Measurements from ENCODE around the gene CASK. TPM values are rescaled to one million over a fixed set of nuclear protein-coding genes. Genes with fewer than 3 reads are reported as not detected.

The CASK gene
- total RNA-seq, 1 experiment from 2014 or later, result 54.6 TPM

DNA sequence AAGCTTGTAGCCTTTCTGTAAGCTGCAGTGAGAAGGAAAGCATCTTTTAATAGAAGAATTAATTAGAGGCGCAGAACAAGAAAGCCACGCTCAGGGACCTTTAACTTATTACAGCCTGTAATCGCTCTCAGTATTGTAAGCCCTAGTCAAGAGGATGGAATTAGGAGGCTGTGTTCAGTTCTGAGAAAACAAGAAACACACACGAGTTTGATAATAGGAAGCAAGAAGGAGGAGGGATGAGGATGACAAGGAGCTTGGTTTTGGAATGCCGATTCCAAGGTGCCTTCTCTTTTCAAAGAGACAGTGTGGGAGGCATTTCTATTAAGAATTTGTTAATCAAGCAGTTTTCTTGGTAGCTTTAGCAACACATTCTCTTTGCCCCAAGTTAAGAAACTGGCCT, 406.9 kb downstream of the CASK start:
- no peak overlapping the region for H3K27ac Mint-ChIP-seq
- no peak overlapping the region for H3K4me3 Mint-ChIP-seq
- H3K4me1 Mint-ChIP-seq, result peaks cover 37% of the 10 kb centered on the region
- ATAC-seq (no peak), DNase-seq (ENCODE audit: low spot score) (no peak)
- no peak for TF ChIP-seq SOX15 (CRISPR knock-in tag; IDR thresholded peaks at IDR 0.05)
- no peak for TF ChIP-seq FOXK1 (CRISPR knock-in tag; IDR thresholded peaks at IDR 0.05)
- no peak for TF ChIP-seq ZNF416 (CRISPR knock-in tag; IDR thresholded peaks at IDR 0.05)
- TF ChIP-seq NR3C1 (CRISPR knock-in tag; conservative IDR thresholded peaks at IDR 0.05; ENCODE audit: low read depth), result no peak
- TF ChIP-seq, protein P1, sequence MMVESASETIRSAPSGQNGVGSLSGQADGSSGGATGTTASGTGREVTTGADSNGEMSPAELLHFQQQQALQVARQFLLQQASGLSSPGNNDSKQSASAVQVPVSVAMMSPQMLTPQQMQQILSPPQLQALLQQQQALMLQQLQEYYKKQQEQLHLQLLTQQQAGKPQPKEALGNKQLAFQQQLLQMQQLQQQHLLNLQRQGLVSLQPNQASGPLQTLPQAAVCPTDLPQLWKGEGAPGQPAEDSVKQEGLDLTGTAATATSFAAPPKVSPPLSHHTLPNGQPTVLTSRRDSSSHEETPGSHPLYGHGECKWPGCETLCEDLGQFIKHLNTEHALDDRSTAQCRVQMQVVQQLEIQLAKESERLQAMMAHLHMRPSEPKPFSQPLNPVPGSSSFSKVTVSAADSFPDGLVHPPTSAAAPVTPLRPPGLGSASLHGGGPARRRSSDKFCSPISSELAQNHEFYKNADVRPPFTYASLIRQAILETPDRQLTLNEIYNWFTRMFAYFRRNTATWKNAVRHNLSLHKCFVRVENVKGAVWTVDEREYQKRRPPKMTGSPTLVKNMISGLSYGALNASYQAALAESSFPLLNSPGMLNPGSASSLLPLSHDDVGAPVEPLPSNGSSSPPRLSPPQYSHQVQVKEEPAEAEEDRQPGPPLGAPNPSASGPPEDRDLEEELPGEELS (CRISPR knock-in tag; IDR thresholded peaks at IDR 0.05), result no peak
- TF ChIP-seq JUN (CRISPR knock-in tag; IDR thresholded peaks at IDR 0.05), result no peak
- TF ChIP-seq PRRX2 (CRISPR knock-in tag; IDR thresholded peaks at IDR 0.05), result no peak
- TF ChIP-seq NFATC4 (CRISPR knock-in tag; IDR thresholded peaks at IDR 0.05), result no peak
- TF ChIP-seq ZNF317 (CRISPR knock-in tag; IDR thresholded peaks at IDR 0.05; ENCODE audit: borderline replicate concordance, low read depth), result no peak
- no peak for TF ChIP-seq FOXJ3 (CRISPR knock-in tag; IDR thresholded peaks at IDR 0.05; ENCODE audit: borderline replicate concordance)
- TF ChIP-seq, protein P2, sequence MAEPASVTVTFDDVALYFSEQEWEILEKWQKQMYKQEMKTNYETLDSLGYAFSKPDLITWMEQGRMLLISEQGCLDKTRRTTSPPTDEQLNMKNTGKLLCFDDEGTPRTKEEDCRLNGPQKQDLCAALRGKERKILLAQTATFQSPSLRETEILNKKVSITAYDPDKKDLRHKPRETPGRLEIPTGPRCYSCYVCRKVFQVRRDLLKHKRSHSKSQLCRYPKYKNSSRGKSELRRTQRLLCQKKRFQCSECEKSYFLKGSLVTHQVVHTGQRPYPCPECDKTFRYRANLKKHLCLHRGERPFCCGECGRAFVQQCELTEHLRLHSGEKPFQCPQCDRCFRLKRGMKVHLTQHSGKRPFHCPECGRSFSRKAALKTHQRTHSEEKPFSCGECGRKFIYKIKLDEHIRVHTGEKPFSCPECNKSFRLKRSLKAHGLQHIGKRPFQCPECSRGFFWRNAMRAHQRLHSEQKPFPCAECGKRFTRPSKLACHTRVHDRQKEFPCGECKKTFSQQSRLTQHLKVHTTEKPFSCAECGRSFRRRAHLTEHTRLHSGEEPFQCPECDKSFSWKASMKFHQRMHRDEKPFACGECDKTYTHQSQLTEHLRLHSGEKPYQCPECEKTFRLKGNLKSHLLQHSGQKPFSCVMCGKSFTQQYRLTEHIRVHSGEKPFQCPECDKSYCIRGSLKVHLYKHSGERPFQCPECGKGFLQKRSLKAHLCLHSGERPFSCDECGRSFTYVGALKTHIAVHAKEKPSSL (CRISPR knock-in tag; conservative IDR thresholded peaks at IDR 0.05), result no peak
- TF ChIP-seq TEAD1 (CRISPR knock-in tag; IDR thresholded peaks at IDR 0.05), result no peak
- no peaks in the 10 kb centered on the region for H3K27me3 Mint-ChIP-seq (ENCODE audit: low read depth)
- H3K36me3 Mint-ChIP-seq, result no peaks in the 10 kb centered on the region
- H3K9me3 Mint-ChIP-seq, result no peaks in the 10 kb centered on the region
- ChIA-PET CTCF (no interaction called here), POLR2A (no interaction called here)

DNA sequence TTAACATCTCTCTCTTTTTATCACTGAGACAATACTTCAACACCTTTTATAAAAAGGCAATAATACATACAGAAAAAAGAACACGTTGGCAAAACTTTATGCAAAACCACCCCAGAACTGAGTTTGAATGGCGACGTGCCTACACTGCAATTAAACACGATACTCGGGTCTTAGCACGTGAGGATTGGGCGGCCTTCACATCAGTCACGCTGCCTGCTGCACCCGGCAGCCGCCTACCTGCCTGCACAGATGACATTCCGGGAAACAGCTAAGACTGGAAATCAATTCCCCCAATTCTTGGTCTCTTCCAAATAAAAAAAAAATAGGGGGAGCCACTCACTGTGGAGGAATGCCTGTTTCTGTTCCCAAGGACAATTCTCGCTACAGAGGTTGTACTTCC, 408.0 kb downstream of the CASK start:
- ChIA-PET POLR2A (interaction anchor here (0.6 to 0.7 kb wide), 2 partner anchors 58 to 185 kb away, joined by 3 read pairs; no protein-coding TSS in a partner anchor), CTCF (no interaction called here)
- ATAC-seq (no peak), DNase-seq (ENCODE audit: low spot score) (no peak)
- Mint-ChIP-seq H3K4me3 (no peak overlapping the region), H3K4me1 (peaks cover 32% of the 10 kb centered on the region), H3K27ac (no peak overlapping the region), H3K9me3 (no peaks in the 10 kb centered on the region), H3K36me3 (no peaks in the 10 kb centered on the region), H3K27me3 (ENCODE audit: low read depth) (no peaks in the 10 kb centered on the region)
- TF ChIP-seq FOXJ3 (CRISPR knock-in tag; IDR thresholded peaks at IDR 0.05; ENCODE audit: borderline replicate concordance) (no peak), SOX15 (CRISPR knock-in tag; IDR thresholded peaks at IDR 0.05) (no peak), TEAD1 (CRISPR knock-in tag; IDR thresholded peaks at IDR 0.05) (no peak), ZNF121 (CRISPR knock-in tag; IDR thresholded peaks at IDR 0.05) (no peak), CREB1 (CRISPR knock-in tag; IDR thresholded peaks at IDR 0.05) (no peak), RELA (CRISPR knock-in tag; IDR thresholded peaks at IDR 0.05; ENCODE audit: borderline replicate concordance) (no peak), SMAD4 (CRISPR knock-in tag; IDR thresholded peaks at IDR 0.05) (no peak), CREM (CRISPR knock-in tag; IDR thresholded peaks at IDR 0.05) (no peak), SP1 (CRISPR knock-in tag; conservative IDR thresholded peaks at IDR 0.05) (no peak)
- TF ChIP-seq, protein P3, sequence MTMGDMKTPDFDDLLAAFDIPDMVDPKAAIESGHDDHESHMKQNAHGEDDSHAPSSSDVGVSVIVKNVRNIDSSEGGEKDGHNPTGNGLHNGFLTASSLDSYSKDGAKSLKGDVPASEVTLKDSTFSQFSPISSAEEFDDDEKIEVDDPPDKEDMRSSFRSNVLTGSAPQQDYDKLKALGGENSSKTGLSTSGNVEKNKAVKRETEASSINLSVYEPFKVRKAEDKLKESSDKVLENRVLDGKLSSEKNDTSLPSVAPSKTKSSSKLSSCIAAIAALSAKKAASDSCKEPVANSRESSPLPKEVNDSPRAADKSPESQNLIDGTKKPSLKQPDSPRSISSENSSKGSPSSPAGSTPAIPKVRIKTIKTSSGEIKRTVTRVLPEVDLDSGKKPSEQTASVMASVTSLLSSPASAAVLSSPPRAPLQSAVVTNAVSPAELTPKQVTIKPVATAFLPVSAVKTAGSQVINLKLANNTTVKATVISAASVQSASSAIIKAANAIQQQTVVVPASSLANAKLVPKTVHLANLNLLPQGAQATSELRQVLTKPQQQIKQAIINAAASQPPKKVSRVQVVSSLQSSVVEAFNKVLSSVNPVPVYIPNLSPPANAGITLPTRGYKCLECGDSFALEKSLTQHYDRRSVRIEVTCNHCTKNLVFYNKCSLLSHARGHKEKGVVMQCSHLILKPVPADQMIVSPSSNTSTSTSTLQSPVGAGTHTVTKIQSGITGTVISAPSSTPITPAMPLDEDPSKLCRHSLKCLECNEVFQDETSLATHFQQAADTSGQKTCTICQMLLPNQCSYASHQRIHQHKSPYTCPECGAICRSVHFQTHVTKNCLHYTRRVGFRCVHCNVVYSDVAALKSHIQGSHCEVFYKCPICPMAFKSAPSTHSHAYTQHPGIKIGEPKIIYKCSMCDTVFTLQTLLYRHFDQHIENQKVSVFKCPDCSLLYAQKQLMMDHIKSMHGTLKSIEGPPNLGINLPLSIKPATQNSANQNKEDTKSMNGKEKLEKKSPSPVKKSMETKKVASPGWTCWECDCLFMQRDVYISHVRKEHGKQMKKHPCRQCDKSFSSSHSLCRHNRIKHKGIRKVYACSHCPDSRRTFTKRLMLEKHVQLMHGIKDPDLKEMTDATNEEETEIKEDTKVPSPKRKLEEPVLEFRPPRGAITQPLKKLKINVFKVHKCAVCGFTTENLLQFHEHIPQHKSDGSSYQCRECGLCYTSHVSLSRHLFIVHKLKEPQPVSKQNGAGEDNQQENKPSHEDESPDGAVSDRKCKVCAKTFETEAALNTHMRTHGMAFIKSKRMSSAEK (CRISPR knock-in tag; IDR thresholded peaks at IDR 0.05; ENCODE audit: borderline replicate concordance), result no peak
- TF ChIP-seq, protein P4, sequence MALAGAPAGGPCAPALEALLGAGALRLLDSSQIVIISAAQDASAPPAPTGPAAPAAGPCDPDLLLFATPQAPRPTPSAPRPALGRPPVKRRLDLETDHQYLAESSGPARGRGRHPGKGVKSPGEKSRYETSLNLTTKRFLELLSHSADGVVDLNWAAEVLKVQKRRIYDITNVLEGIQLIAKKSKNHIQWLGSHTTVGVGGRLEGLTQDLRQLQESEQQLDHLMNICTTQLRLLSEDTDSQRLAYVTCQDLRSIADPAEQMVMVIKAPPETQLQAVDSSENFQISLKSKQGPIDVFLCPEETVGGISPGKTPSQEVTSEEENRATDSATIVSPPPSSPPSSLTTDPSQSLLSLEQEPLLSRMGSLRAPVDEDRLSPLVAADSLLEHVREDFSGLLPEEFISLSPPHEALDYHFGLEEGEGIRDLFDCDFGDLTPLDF (CRISPR knock-in tag; IDR thresholded peaks at IDR 0.05), result no peak
- TF ChIP-seq, protein P5, sequence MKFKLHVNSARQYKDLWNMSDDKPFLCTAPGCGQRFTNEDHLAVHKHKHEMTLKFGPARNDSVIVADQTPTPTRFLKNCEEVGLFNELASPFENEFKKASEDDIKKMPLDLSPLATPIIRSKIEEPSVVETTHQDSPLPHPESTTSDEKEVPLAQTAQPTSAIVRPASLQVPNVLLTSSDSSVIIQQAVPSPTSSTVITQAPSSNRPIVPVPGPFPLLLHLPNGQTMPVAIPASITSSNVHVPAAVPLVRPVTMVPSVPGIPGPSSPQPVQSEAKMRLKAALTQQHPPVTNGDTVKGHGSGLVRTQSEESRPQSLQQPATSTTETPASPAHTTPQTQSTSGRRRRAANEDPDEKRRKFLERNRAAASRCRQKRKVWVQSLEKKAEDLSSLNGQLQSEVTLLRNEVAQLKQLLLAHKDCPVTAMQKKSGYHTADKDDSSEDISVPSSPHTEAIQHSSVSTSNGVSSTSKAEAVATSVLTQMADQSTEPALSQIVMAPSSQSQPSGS (CRISPR knock-in tag; IDR thresholded peaks at IDR 0.05; ENCODE audit: borderline replicate concordance, low read depth), result no peak
- TF ChIP-seq, protein P6, sequence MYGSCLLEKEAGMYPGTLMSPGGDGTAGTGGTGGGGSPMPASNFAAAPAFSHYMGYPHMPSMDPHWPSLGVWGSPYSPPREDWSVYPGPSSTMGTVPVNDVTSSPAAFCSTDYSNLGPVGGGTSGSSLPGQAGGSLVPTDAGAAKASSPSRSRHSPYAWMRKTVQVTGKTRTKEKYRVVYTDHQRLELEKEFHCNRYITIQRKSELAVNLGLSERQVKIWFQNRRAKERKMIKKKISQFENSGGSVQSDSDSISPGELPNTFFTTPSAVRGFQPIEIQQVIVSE (CRISPR knock-in tag; IDR thresholded peaks at IDR 0.05; ENCODE audit: borderline replicate concordance), result no peak
- TF ChIP-seq, protein P7, sequence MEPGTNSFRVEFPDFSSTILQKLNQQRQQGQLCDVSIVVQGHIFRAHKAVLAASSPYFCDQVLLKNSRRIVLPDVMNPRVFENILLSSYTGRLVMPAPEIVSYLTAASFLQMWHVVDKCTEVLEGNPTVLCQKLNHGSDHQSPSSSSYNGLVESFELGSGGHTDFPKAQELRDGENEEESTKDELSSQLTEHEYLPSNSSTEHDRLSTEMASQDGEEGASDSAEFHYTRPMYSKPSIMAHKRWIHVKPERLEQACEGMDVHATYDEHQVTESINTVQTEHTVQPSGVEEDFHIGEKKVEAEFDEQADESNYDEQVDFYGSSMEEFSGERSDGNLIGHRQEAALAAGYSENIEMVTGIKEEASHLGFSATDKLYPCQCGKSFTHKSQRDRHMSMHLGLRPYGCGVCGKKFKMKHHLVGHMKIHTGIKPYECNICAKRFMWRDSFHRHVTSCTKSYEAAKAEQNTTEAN (CRISPR knock-in tag; IDR thresholded peaks at IDR 0.05), result no peak

Data from WTC11 (cell line).